ENCODE results near the gene SLC35B1. TPM values are rescaled to one million over a fixed set of nuclear protein-coding genes. Genes with fewer than 3 reads are reported as not detected.

Gene SLC35B1
- total RNA-seq, 1 experiment from 2014 or later = 84.6 TPM

GRCh38 chr17:49698005-49698404 is 9.8 kb downstream of the SLC35B1 start:
- Histone ChIP-seq H3K27ac (ENCODE audit: low read length) (no peak overlapping the region), H3K36me3 (ENCODE audit: control insufficient read depth, insufficient read depth, low read length) (peaks cover 7% of the 10 kb centered on the region; the same call in 1 of the 2 replicates), H3K9me3 (ENCODE audit: control insufficient read depth, insufficient read depth, low read depth, low read length) (no peaks in the 10 kb centered on the region), H3K4me3 (ENCODE audit: low read depth in 2 of 2, low read length in 2 of 2) (no peak overlapping the region), H3K4me1 (ENCODE audit: control insufficient read depth, insufficient read depth, low read length) (peaks cover 7% of the 10 kb centered on the region), H3K27me3 (ENCODE audit: control insufficient read depth, insufficient read depth, low read length) (no peaks in the 10 kb centered on the region)
- CTCF ChIA-PET = interaction anchor here (0.7 kb wide), 1 partner anchor 300 kb away, joined by 5 read pairs; no protein-coding TSS in a partner anchor
- POLR2A ChIA-PET = no interaction called here
- BruUV-seq (replicated peaks) = no TSS peak
- TF ChIP-seq REST (IDR thresholded peaks at IDR 0.05; ENCODE audit: insufficient read depth in 1 of 2, low read depth in 2 of 2, low read length in 1 of 2) (no peak), SIN3A (IDR thresholded peaks at IDR 0.05; ENCODE audit: borderline replicate concordance, insufficient read depth, low read depth, low read length) (no peak), CTCF (IDR thresholded peaks at IDR 0.05) (no peak), TCF7L2 (IDR thresholded peaks at IDR 0.05; ENCODE audit: low read depth, low read length) (no peak), POLR2AphosphoS5 (IDR thresholded peaks at IDR 0.05; ENCODE audit: low read depth, low read length) (no peak)
- intact Hi-C loops (cut with micrococcal nuclease; ENCODE audit: unreplicated experiment) (no loop called here), in situ Hi-C loops (cut with HindIII; ENCODE audit: low pct_unique_long_range_greater_than_20kb, low sequenced_read_pairs) (no loop called here)
- DNase-seq (ENCODE audit: low read depth, low spot score) (no peak), ATAC-seq (no peak)

- TF ChIP-seq REST (IDR thresholded peaks at IDR 0.05; ENCODE audit: insufficient read depth in 1 of 2, low read depth in 2 of 2, low read length in 1 of 2) (no peak), TCF7L2 (IDR thresholded peaks at IDR 0.05; ENCODE audit: low read depth, low read length) (no peak)
- in situ Hi-C loops (cut with HindIII; ENCODE audit: low pct_unique_long_range_greater_than_20kb, low sequenced_read_pairs) = no loop called here
- no peak overlapping the region for H3K4me3 ChIP-seq (ENCODE audit: low read depth in 2 of 2, low read length in 2 of 2)
- H3K27me3 ChIP-seq (ENCODE audit: control insufficient read depth, insufficient read depth, low read length) = no peaks in the 10 kb centered on the region
- H3K36me3 ChIP-seq (ENCODE audit: control insufficient read depth, insufficient read depth, low read length) = peaks cover 3% of the 10 kb centered on the region; the same call in 1 of the 2 replicates
- H3K9me3 ChIP-seq (ENCODE audit: control insufficient read depth, insufficient read depth, low read depth, low read length) = no peaks in the 10 kb centered on the region
- H3K27ac ChIP-seq (ENCODE audit: low read length) = no peak overlapping the region
- BruUV-seq (replicated peaks) = no TSS peak
- intact Hi-C loops (cut with micrococcal nuclease; ENCODE audit: unreplicated experiment) = no loop called here
- POLR2A ChIA-PET = no interaction called here
- peaks cover 7% of the 10 kb centered on the region for H3K4me1 ChIP-seq (ENCODE audit: control insufficient read depth, insufficient read depth, low read length)
- DNase-seq (ENCODE audit: low read depth, low spot score) (no peak), ATAC-seq (0 out of 2 replicates have a peak, but pooled peaks have one; percentile 12)
- CTCF ChIA-PET = interaction anchor here (0.7 to 2.0 kb wide), 7 partner anchors 24 to 143 kb away, joined by 3 to 12 read pairs (median 4); no protein-coding TSS in a partner anchor
Observed at GRCh38 chr17:49696233-49696761, 11.5 kb downstream of the SLC35B1 start.

Data from Panc1 (cell line).